ENCODE measurements around the gene PBRM1.

Gene PBRM1

GRCh38 chr3:52521881-52522650 is 163.6 kb downstream of the PBRM1 start:
- no peak for DNase-seq

GRCh38 chr3:52521488-52521824 is 164.3 kb downstream of the PBRM1 start:
- no peak for DNase-seq

- DNase-seq: no peak
Measured at GRCh38 chr3:52520716-52521487, 164.8 kb downstream of the PBRM1 start.

- no peak for DNase-seq
Measured at GRCh38 chr3:52520141-52520667, 165.5 kb downstream of the PBRM1 start.

- no peak for DNase-seq
Measured at GRCh38 chr3:52519445-52520140, 166.1 kb downstream of the PBRM1 start.

- no peak for DNase-seq
Measured at GRCh38 chr3:52518723-52519444, 166.8 kb downstream of the PBRM1 start.

- no peak for DNase-seq
Measured at GRCh38 chr3:52517796-52518722, 167.7 kb downstream of the PBRM1 start.

GRCh38 chr3:52516509-52517195 is 169.1 kb downstream of the PBRM1 start:
- no peak for DNase-seq

- DNase-seq: no peak
Measured at GRCh38 chr3:52515192-52515591, 170.5 kb downstream of the PBRM1 start.

GRCh38 chr3:52514576-52514975 is 171.1 kb downstream of the PBRM1 start:
- DNase-seq: no peak

- DNase-seq: no peak
Measured at GRCh38 chr3:52513281-52513680, 172.4 kb downstream of the PBRM1 start.

GRCh38 chr3:52512727-52513126 is 173.0 kb downstream of the PBRM1 start:
- DNase-seq: no peak

GRCh38 chr3:52512105-52512504 is 173.6 kb downstream of the PBRM1 start:
- DNase-seq: no peak

GRCh38 chr3:52511509-52511908 is 174.2 kb downstream of the PBRM1 start:
- DNase-seq: no peak

GRCh38 chr3:52509753-52510328 is 175.9 kb downstream of the PBRM1 start:
- DNase-seq: no peak

GRCh38 chr3:52507359-52507758 is 178.4 kb downstream of the PBRM1 start:
- DNase-seq: no peak

GRCh38 chr3:52506266-52506966 is 179.3 kb downstream of the PBRM1 start:
- no peak for DNase-seq

- DNase-seq: no peak
Measured at GRCh38 chr3:52504977-52505376, 180.7 kb downstream of the PBRM1 start.

- no peak for DNase-seq
Measured at GRCh38 chr3:52503788-52504424, 181.8 kb downstream of the PBRM1 start.
